GM08714 (cell line): ENCODE data around the gene SYT11.
"Not testable (repeated sequence)": the region's sequence is repeated elsewhere in the genome, so short reads cannot be mapped to it uniquely, and the experiment has no call there.

Experiments
- H3K4me3 ChIP-seq: fragments of 200-500 bp; sonication (Bioruptor generic); 2 replicates; pipeline ENCODE4 v1.5.1; 2014; ENCODE audit warnings: mild to moderate bottlenecking, low read length, inconsistent platforms
- ZNF274 ChIP-seq: IDR thresholded peaks from 2 replicates; pipeline ENCODE4 v1.6.1; 2012; ENCODE audit warnings: mild to moderate bottlenecking, low read depth, low read length

Gene SYT11

DNA sequence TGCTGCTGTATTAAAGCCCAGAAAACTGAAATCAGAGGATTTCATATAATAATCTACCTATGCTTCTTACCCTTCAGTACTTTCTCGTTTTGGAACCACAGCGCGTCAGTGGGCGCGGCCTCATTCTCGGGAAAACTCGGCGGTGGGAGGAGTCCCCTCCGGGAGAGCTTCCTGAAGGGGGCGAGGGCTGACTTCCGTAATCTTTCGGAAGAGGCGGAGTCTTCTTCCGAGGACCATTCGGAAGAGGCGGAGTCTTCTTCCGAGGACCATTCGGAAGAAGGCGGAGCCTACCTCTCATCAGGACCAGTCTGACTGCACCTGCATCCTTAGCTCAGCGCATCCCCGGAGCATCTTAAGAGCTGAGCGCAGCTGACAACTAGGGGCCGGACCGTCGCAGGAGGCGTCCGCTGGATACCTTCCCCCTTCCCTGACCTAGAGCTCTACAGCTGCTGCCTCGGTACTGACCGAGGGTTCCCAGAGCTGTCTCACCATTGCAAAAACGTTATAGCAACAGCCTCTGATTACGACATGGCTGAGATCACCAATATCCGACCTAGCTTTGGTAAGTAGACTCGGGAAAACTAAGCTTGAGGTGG, at the start of gene SYT11:
Gene SYT11 (plus strand): TSS at position 334 of the 596 bp plus-strand sequence. CDS start 195 bp downstream, at position 529.
- peak within 1 kb of the TSS; percentile 64 for H3K4me3 ChIP-seq
- TF ChIP-seq ZNF274 = no peak

GRCh38 chr1:155812878-155813277, 46.5 kb upstream of the SYT11 start:
- TF ChIP-seq ZNF274 = no peak
- H3K4me3 ChIP-seq = no peak overlapping the region

GRCh38 chr1:155813672-155814071, 45.7 kb upstream of the SYT11 start:
- no peak overlapping the region for H3K4me3 ChIP-seq

GRCh38 chr1:155816351-155816750, 43.0 kb upstream of the SYT11 start:
- H3K4me3 ChIP-seq = no peak overlapping the region
- no peak for TF ChIP-seq ZNF274

More at GRCh38 chr1:155813672-155814071, 45.7 kb upstream of the SYT11 start:
- no peak for TF ChIP-seq ZNF274

DNA sequence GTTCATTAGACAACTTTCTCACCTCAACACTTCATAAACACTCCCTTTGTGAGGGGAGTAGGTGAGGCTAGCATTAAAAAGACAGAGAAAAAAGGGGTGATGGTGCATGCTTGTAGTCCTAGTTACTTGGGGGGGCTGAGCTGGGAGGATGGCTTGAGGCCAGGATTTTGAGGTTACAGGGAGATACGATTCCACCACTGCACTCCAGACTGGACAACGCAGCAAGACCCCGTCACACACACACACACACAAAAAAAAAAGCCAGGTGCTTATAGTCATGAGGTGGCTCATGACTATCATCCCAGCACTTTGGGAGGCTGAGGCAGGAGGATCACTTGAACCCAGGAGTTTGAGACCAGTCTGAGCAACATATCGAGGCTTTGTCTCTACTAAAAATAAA, 31.9 kb upstream of the SYT11 start:
- no peak overlapping the region for H3K4me3 ChIP-seq
- no peak for TF ChIP-seq ZNF274

DNA sequence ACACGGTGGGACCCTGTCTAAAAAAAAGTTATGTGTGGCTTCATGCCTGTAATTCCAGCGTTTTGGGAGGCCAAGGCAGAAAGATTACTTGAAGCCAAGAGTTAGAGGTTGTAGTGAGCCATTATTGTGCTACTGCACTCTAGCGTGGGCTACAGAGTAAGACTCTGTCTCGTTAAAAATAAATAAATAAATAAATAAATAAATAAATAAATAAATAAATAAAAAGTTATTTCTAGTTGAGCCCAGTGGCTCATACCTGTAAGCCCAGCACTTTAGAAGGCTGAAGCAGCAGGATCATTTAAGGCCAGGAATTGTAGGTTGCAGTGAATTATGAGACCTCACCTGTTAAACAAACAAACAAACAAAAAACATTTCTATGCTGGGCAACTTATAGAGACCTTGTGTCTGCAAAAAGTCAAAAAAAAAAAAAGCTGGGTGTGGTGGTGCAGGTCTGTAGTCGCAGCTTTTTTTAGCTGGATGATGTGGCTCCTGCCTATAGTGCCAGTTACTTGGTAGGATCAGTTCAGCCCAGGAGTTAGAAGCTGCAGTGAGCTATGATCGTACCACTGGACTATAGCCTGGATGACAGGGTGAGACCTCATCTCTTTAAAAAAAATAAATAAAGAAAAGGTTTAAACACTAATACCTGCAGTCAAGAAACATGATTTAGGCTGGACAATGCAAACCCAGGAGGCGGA, 27.9 kb upstream of the SYT11 start:
- no peak overlapping the region for H3K4me3 ChIP-seq
- TF ChIP-seq ZNF274 = no peak

GRCh38 chr1:155833665-155834295, 25.6 kb upstream of the SYT11 start:
- H3K4me3 ChIP-seq = no peak overlapping the region
- TF ChIP-seq ZNF274 = no peak

DNA sequence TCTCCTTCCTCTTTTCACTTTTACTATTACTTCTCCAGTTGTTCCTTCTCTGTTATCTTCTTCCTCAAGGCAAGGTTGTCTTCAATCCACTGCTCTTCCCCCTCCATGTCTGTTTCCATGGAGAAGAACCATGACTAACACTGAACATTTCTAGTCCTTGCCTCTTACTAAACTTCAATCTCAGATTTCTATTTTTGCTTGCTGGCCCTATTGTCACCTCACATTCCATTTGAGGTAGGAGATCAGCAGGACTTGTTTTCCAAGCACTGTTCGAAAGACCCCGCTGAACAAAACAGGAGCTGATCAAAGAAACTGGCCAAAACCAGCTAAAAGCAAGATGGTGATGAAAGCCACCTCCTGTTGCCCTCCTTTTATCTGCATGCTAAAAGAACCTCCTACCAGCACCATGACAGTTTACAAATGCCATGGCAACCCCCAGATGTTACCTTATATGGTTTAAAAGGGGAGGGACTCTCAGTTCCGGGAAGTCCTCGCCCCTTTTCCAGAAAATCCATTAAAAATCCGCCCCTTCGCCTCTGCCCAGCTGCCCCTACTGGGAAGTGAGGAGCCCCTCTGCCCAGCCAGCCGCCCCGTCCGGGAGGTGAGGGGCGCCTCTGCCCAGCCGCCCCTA, 25.0 kb upstream of the SYT11 start:
- no peak overlapping the region for H3K4me3 ChIP-seq
- no peak for TF ChIP-seq ZNF274

GRCh38 chr1:155834927-155835399, 24.4 kb upstream of the SYT11 start:
- not testable (repeated sequence) for H3K4me3 ChIP-seq

DNA sequence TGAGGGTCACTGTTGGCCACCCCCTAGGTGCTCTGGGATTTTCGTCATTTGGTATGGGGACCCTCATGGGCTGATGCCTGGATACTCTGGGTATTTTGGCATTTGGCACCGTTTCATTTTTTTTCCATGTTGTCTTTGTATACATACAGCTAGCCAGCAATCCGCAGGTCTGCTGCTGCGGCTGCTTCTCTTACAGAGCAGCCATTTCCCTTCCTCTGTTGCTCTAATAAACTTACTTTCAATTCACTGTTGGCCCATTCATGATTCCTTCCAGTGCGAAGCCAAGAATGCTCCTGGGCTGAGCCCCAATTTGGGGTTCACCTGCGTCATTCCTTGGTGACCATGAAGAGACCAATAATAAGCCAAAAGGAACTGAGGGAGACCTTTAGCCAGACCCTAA, 23.8 kb upstream of the SYT11 start:
- no peak overlapping the region for H3K4me3 ChIP-seq
- TF ChIP-seq ZNF274 = no peak

DNA sequence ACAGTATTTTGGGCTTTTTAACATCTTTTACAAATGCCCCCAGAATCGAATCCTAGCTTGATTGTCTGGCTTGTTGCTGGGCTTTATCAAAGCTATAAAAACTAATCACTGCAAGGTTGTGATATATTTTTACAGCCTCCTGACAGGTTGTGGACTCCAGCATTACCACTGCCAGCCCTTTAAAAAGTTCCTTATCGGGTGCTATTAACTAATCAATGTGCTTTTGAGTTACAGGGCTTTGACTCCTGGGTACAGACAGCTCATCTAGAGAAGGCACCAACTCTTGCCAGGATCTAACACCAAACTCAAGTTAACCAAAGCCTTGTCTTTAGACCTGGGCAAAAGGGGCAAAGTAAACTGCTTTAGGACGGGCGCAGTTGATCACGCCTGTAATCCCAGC, 19.0 kb upstream of the SYT11 start:
- no peak for TF ChIP-seq ZNF274
- H3K4me3 ChIP-seq = no peak overlapping the region

DNA sequence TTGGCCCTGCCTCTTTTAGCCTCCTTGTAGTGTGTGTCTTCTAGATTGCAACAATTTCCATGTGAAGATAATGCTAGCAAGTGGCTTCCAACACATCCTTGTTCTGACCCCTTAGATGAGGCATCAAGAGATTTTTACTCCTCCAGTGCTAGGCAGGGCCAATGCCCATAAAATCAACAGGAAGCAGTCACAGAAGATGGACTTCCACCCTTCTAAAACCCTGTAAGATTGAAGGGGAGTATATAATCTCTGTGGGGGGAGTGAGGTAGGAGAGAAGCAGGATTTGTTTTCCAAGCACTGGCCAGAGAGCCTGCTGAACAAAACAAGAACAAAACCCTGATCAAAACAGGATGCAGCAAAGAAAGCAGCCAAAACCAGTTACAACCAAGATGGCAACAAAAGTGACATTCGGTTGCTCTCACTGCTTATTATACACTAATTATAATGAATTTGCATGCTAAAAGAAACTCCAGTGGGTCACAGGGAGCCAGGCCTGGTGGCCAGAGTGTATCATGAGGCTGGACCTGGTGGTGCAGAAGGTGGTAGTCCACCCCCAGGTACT, 14.4 kb upstream of the SYT11 start:
- TF ChIP-seq ZNF274 = no peak

GRCh38 chr1:155847823-155848529, 11.4 kb upstream of the SYT11 start:
- no peak for TF ChIP-seq ZNF274
- no peak overlapping the region for H3K4me3 ChIP-seq

More for the DNA sequence above, 14.4 kb upstream of the SYT11 start:
- H3K4me3 ChIP-seq = no peak overlapping the region

DNA sequence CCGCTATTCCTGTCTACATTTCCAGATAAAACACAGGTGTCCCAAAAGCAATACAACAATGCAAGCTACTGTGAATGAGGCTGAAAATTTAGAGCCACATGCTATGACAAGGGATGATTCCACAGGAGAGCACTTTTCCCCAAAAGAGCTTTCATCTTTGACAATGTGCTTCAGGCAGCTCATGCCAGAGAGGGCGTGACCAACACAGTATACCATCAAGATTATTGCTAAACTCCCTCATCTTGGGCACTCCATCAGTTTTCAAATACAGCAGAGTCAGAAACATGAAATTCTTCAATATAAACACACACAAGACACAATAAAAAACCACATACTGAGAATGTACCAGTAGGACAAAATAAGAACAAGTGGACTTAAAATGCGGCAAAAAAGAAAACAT, 9.0 kb upstream of the SYT11 start:
- TF ChIP-seq ZNF274 = no peak
- no peak overlapping the region for H3K4me3 ChIP-seq
